IPS DF 4.7 (cell line): Measurements from ENCODE around the gene SPAG9.
A peak's percentile ranks its signal among the peaks of the same experiment; 100 is the strongest.
"Not testable (repeated sequence)": the region's sequence is repeated elsewhere in the genome, so short reads cannot be mapped to it uniquely, and the experiment has no call there.

Source experiments
- DNase-seq: peaks from one replicate; pipeline ENCODE4 v3.0.0-alpha.2; 2013; ENCODE audit warnings: low spot score; ENCODE audit errors: extremely low read depth

Gene SPAG9

GRCh38 chr17:51087072-51087757 lies 33.5 kb downstream of the SPAG9 start:
- no peak for DNase-seq

- DNase-seq: no peak
These were observed 35.4 kb downstream of the SPAG9 start for GRCh38 chr17:51085150-51085805.

GRCh38 chr17:51083981-51084380 lies 36.7 kb downstream of the SPAG9 start:
- DNase-seq: no peak

GRCh38 chr17:51083364-51083763 lies 37.3 kb downstream of the SPAG9 start:
- not testable (repeated sequence) for DNase-seq

- no peak for DNase-seq
These were observed 41.6 kb downstream of the SPAG9 start for GRCh38 chr17:51079049-51079448.

GRCh38 chr17:51078009-51078592 lies 42.6 kb downstream of the SPAG9 start:
- DNase-seq: no peak

- DNase-seq: no peak
These were observed 43.8 kb downstream of the SPAG9 start for GRCh38 chr17:51076821-51077220.

GRCh38 chr17:51071556-51071955 lies 49.1 kb downstream of the SPAG9 start:
- DNase-seq: no peak

GRCh38 chr17:51065466-51065865 lies 55.2 kb downstream of the SPAG9 start:
- no peak for DNase-seq

GRCh38 chr17:51064061-51064735 lies 56.5 kb downstream of the SPAG9 start:
- no peak for DNase-seq

GRCh38 chr17:51060396-51060795 lies 60.3 kb downstream of the SPAG9 start:
- DNase-seq: no peak

GRCh38 chr17:51059781-51060180 lies 60.9 kb downstream of the SPAG9 start:
- no peak for DNase-seq

GRCh38 chr17:51057534-51057933 lies 63.1 kb downstream of the SPAG9 start:
- no peak for DNase-seq

- DNase-seq: no peak
These were observed 63.7 kb downstream of the SPAG9 start for GRCh38 chr17:51056813-51057510.

GRCh38 chr17:51054748-51055147 lies 65.9 kb downstream of the SPAG9 start:
- DNase-seq: no peak

GRCh38 chr17:51052235-51052634 lies 68.4 kb downstream of the SPAG9 start:
- DNase-seq: no peak

- no peak for DNase-seq
These were observed 70.2 kb downstream of the SPAG9 start for GRCh38 chr17:51050291-51051033.

- peak; percentile 87 for DNase-seq
These were observed 73.9 kb downstream of the SPAG9 start for GRCh38 chr17:51046514-51047384.

- no peak for DNase-seq
These were observed 74.6 kb downstream of the SPAG9 start for GRCh38 chr17:51046046-51046445.

- peak; percentile 11 for DNase-seq
These were observed 75.0 kb downstream of the SPAG9 start for GRCh38 chr17:51045621-51046020.
